Body of pancreas (tissue), 4 donors: ENCODE data around the gene GPM6B. TPM values are rescaled to one million over a fixed set of nuclear protein-coding genes. Genes with fewer than 3 reads are reported as not detected.

ENCODE experiments used
- ATAC-seq: fragments of 150-250 bp; one replicate; pipeline ENCODE4 v1.9.1; 2016
- DNase-seq, 4 donors: peaks; one replicate each; pipeline ENCODE4 v3.0.0-alpha.2; 2019
- H3K27ac ChIP-seq, 4 donors: fragments of 200-600 bp; sonication (generic); 1 replicate in 3 of 4; 2 replicates in 1 of 4; pipeline versions ENCODE4 v1.5.1 to v1.6.1; 2016 to 2019; ENCODE audit warnings: mild to moderate bottlenecking in 1 of 4, mixed read lengths in 1 of 4, moderate library complexity in 1 of 4
- H3K27me3 ChIP-seq, 2 donors: fragments of 200-600 bp; sonication (generic); one replicate each; pipeline ENCODE4 v1.6.0; 2016; ENCODE audit warnings: mild to moderate bottlenecking in 1 of 2
- H3K36me3 ChIP-seq, 2 donors: fragments of 200-600 bp; sonication (generic); replicated peaks in 1 of 2; 2 replicates each; pipeline ENCODE4 v1.5.1; 2016; ENCODE audit warnings: low read depth in 2 of 2; ENCODE audit not compliant: insufficient read depth in 1 of 2
- H3K4me1 ChIP-seq: fragments of 200-600 bp; sonication (generic); one replicate; pipeline ENCODE4 v1.6.0; 2016
- H3K4me3 ChIP-seq, 2 donors: fragments of 200-600 bp; sonication (generic); 1 replicate in 1 of 2; 2 replicates in 1 of 2; pipeline ENCODE4 v1.5.1; 2016 to 2019
- H3K9me3 ChIP-seq, 3 donors: fragments of 200-600 bp; sonication (generic); 1 replicate in 2 of 3; 2 replicates in 1 of 3; pipeline ENCODE4 v1.5.1; 2016
- CTCF ChIP-seq, 7 experiments: fragments of 450-650 bp in 4 of 7; fragments of 200-600 bp in 3 of 7; sonication (generic) in 3 of 7; IDR thresholded peaks; one replicate each; pipeline ENCODE4 v1.5.1; 2016 to 2019; ENCODE audit warnings: antibody characterized with exemption in 7 of 7
- POLR2A ChIP-seq, 3 donors: fragments of 450-650 bp; IDR thresholded peaks; one replicate each; pipeline ENCODE4 v1.6.1; 2016; ENCODE audit warnings: antibody characterized with exemption in 3 of 3, mild to moderate bottlenecking in 2 of 3
- WGBS, 2 donors: methylation state at CpG; one replicate each; pipeline ENCODE4 v1.1.5; 2017; 5-methylcytosine and 5-hydroxymethylcytosine counted together
- intact Hi-C: fragments of 100-400 bp; cut with DNase I; formaldehyde crosslinking; loops from one replicate; pipeline ENCODE4 v1.15.1; 2023
- total RNA-seq, 2 donors: library from RNA; depleted of rRNA; stranded (reverse); fragments of >200 nt; gene quantifications; one replicate each; pipeline ENCODE4 v1.1.0, GENCODE V29; 2016

The GPM6B gene
- total RNA-seq, 2 donors from 2014 or later: under 0.01 to 2.3 TPM

GRCh38 chrX:13845721-13846378, 29.0 kb upstream of the GPM6B start:
- Histone ChIP-seq H3K27me3 (no peaks in the 10 kb centered on the region), H3K27ac (no peak overlapping the region), H3K36me3 (no peaks in the 10 kb centered on the region), H3K9me3 (no peaks in the 10 kb centered on the region), H3K4me1 (no peaks in the 10 kb centered on the region), H3K4me3 (no peak overlapping the region)
- intact Hi-C loops: no loop called here
- WGBS, 2 donors: 72 to 73% methylated on average over 8 of the region's 8 CpGs
- ATAC-seq (no peak), DNase-seq (peak in 1 of 4 donors; percentile 2)
- TF ChIP-seq POLR2A (IDR thresholded peaks at IDR 0.05) (no peak), CTCF (IDR thresholded peaks at IDR 0.05) (no peak)

GRCh38 chrX:13843150-13843721, 26.3 kb upstream of the GPM6B start:
- ATAC-seq (no peak), DNase-seq (no peak)
- 60 to 92% methylated on average over 1 of the region's 1 CpG for WGBS, 2 donors
- Histone ChIP-seq H3K4me1 (no peaks in the 10 kb centered on the region), H3K36me3 (no peaks in the 10 kb centered on the region), H3K4me3 (no peak overlapping the region), H3K27ac (no peak overlapping the region), H3K27me3 (no peaks in the 10 kb centered on the region), H3K9me3 (no peaks in the 10 kb centered on the region)
- intact Hi-C loops: no loop called here
- TF ChIP-seq CTCF (IDR thresholded peaks at IDR 0.05): no peak
- no peak for TF ChIP-seq POLR2A (IDR thresholded peaks at IDR 0.05)

GRCh38 chrX:13840121-13840520, 23.2 kb upstream of the GPM6B start:
- Histone ChIP-seq H3K27ac (no peak overlapping the region), H3K4me3 (no peak overlapping the region), H3K4me1 (no peaks in the 10 kb centered on the region), H3K36me3 (no peaks in the 10 kb centered on the region), H3K27me3 (no peaks in the 10 kb centered on the region), H3K9me3 (no peaks in the 10 kb centered on the region)
- DNase-seq (no peak), ATAC-seq (no peak)
- 78 to 90% methylated on average over 2 to 3 of the region's 7 CpGs for WGBS, 2 donors
- TF ChIP-seq CTCF (IDR thresholded peaks at IDR 0.05) (no peak), POLR2A (IDR thresholded peaks at IDR 0.05) (no peak)
- intact Hi-C loops: no loop called here

- Histone ChIP-seq H3K4me3 (no peak overlapping the region), H3K4me1 (no peaks in the 10 kb centered on the region), H3K36me3 (no peaks in the 10 kb centered on the region), H3K27ac (no peak overlapping the region), H3K9me3 (no peaks in the 10 kb centered on the region), H3K27me3 (no peaks in the 10 kb centered on the region)
- no peak for DNase-seq
- intact Hi-C loops: no loop called here
- WGBS, 2 donors: 33 to 35% methylated on average over 6 to 7 of the region's 7 CpGs
- no peak for ATAC-seq
- TF ChIP-seq CTCF (IDR thresholded peaks at IDR 0.05) (no peak), POLR2A (IDR thresholded peaks at IDR 0.05) (no peak)
Observed at GRCh38 chrX:13837290-13837745, 20.4 kb upstream of the GPM6B start.

GRCh38 chrX:13836575-13836974, 19.7 kb upstream of the GPM6B start:
- TF ChIP-seq POLR2A (IDR thresholded peaks at IDR 0.05) (no peak), CTCF (IDR thresholded peaks at IDR 0.05) (no peak)
- DNase-seq: no peak
- no peak for ATAC-seq
- Histone ChIP-seq H3K27ac (no peak overlapping the region), H3K36me3 (no peaks in the 10 kb centered on the region), H3K4me1 (no peaks in the 10 kb centered on the region), H3K27me3 (no peaks in the 10 kb centered on the region), H3K4me3 (no peak overlapping the region), H3K9me3 (no peaks in the 10 kb centered on the region)
- intact Hi-C loops: no loop called here
- 29 to 46% methylated on average over 6 of the region's 6 CpGs for WGBS, 2 donors
